ENCODE results near the gene CERK. TPM values are rescaled to one million over a fixed set of nuclear protein-coding genes. Genes with fewer than 3 reads are reported as not detected.
A peak's percentile ranks its signal among the peaks of the same experiment; 100 is the strongest.

CERK gene
- total RNA-seq, 2 experiments from 2014 or later = 38.1 to 41.3 TPM

- Mint-ChIP-seq H3K27ac (peak overlapping the region; percentile 89), H3K36me3 (peaks cover 20% of the 10 kb centered on the region), H3K4me1 (peaks cover 57% of the 10 kb centered on the region), H3K27me3 (no peaks in the 10 kb centered on the region), H3K4me3 (peak overlapping the region; percentile 64), H3K9me3 (no peaks in the 10 kb centered on the region)
- DNase-seq = no peak
Observed at GRCh38 chr22:46770151-46770641, 32.1 kb upstream of the CERK start.

GRCh38 chr22:46769706-46770105, 31.7 kb upstream of the CERK start:
- Mint-ChIP-seq H3K4me3 (no peak overlapping the region), H3K36me3 (peaks cover 22% of the 10 kb centered on the region), H3K27ac (peak overlapping the region; percentile 89), H3K9me3 (no peaks in the 10 kb centered on the region), H3K27me3 (no peaks in the 10 kb centered on the region), H3K4me1 (peaks cover 56% of the 10 kb centered on the region)
- no peak for DNase-seq

DNA sequence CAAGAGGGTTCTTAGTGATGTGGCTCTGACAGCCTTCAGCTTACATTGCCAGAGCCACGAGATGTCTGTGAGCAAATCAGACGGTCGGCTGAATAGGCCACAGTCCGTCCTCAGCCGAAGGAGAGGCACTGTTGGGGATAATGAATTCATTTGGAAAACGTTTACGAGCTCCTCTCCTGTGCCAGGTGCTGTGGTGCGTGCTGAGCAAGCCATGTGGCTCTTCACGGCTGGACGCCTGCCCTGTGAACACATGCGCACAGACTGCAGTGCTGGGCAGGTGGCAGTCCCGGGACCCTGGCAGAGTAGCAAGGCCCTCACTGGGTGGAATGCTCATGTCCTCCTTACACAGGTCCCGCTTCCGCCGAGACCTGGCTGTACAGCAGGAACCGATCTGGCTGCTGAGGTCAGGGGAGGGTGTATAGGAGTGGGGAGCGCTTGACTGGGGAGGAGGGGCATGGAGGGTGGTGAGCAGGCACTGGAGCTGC, 31.2 kb upstream of the CERK start:
- H3K4me1 Mint-ChIP-seq = peaks cover 56% of the 10 kb centered on the region

DNA sequence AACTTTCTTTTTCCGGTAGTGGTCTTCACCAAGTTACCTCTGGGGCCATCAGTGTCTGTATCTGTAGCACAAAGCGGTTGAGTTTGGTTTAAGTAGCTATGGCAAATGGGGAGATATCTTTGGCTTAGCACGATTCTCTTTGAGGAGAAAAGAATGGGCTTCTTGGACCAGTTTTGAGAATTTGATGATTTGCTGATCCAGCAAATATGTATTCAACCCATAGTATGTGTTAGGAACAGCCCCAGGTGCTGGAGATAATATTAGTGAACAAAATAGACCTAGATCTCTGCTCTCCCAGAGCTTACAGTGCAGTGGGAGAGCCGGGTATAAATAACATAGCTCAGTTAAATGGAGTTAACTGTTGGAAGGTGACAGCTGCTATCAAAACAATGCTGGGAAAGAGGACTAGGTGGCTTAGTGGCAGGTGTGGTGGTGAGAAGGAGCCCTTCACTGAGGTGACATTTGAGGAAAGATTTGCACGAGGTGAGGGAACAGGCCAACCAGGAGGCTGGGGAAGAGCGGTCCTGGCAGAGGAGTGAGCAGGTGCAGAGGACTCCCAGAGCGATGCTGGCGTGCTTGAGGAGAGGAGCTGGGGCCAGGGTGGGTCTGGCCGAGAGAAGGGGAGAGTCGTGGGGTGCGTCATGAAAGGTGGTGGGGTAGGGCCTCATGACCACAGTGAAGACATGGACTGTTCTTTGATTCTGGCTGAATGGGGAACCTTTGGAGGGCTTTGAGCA, 29.4 kb upstream of the CERK start:
- no peaks in the 10 kb centered on the region for H3K27me3 Mint-ChIP-seq
- H3K9me3 Mint-ChIP-seq = no peaks in the 10 kb centered on the region
- no peak for DNase-seq
- H3K36me3 Mint-ChIP-seq = peaks cover 27% of the 10 kb centered on the region
- H3K4me3 Mint-ChIP-seq = no peak overlapping the region
- peak overlapping the region; percentile 38 for H3K27ac Mint-ChIP-seq
- H3K4me1 Mint-ChIP-seq = peaks cover 51% of the 10 kb centered on the region

More for the DNA sequence above, 31.2 kb upstream of the CERK start:
- Mint-ChIP-seq H3K27ac (peak overlapping the region; percentile 89), H3K36me3 (peaks cover 23% of the 10 kb centered on the region), H3K27me3 (no peaks in the 10 kb centered on the region), H3K9me3 (no peaks in the 10 kb centered on the region), H3K4me3 (no peak overlapping the region)
- no peak for DNase-seq

DNA sequence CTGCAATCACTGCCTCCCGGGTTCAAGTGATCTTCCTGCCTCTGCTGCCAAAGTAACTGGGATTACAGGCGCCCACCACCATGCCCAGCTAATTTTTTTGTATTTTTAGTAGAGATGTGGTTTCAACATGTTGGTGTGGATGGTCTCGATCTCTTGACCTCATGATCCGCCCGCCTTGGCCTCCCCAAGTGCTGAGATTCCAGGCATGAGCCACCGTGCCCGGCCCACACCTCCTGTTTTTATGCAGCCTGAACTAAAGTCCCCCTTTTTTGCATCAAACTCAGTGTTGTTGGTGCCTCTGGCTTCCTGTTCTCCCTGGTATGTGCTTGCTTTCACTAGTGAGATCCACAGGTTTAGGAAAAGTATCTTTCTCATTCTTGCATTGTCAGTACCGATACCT, 28.6 kb upstream of the CERK start:
- H3K4me1 Mint-ChIP-seq = peaks cover 54% of the 10 kb centered on the region
- H3K4me3 Mint-ChIP-seq = no peak overlapping the region
- H3K9me3 Mint-ChIP-seq = no peaks in the 10 kb centered on the region
- H3K27ac Mint-ChIP-seq = no peak overlapping the region
- H3K36me3 Mint-ChIP-seq = peaks cover 33% of the 10 kb centered on the region
- H3K27me3 Mint-ChIP-seq = no peaks in the 10 kb centered on the region
- DNase-seq = no peak

GRCh38 chr22:46764779-46765485, 26.9 kb upstream of the CERK start:
- Mint-ChIP-seq H3K9me3 (no peaks in the 10 kb centered on the region), H3K27ac (peak overlapping the region; percentile 100), H3K4me3 (peak overlapping the region; percentile 100), H3K4me1 (peaks cover 59% of the 10 kb centered on the region), H3K36me3 (peaks cover 37% of the 10 kb centered on the region), H3K27me3 (no peaks in the 10 kb centered on the region)
- no peak for DNase-seq

GRCh38 chr22:46764140-46764680, 26.2 kb upstream of the CERK start:
- DNase-seq = no peak
- Mint-ChIP-seq H3K36me3 (peaks cover 37% of the 10 kb centered on the region), H3K4me3 (peak overlapping the region; percentile 100), H3K27me3 (no peaks in the 10 kb centered on the region), H3K27ac (peak overlapping the region; percentile 100), H3K4me1 (peaks cover 56% of the 10 kb centered on the region), H3K9me3 (no peaks in the 10 kb centered on the region)

GRCh38 chr22:46763051-46763705, 25.1 kb upstream of the CERK start:
- Mint-ChIP-seq H3K36me3 (peaks cover 45% of the 10 kb centered on the region), H3K27ac (peak overlapping the region; percentile 100), H3K4me1 (peaks cover 63% of the 10 kb centered on the region), H3K4me3 (peak overlapping the region; percentile 100), H3K9me3 (no peaks in the 10 kb centered on the region), H3K27me3 (no peaks in the 10 kb centered on the region)
- DNase-seq = peak; percentile 46

DNA sequence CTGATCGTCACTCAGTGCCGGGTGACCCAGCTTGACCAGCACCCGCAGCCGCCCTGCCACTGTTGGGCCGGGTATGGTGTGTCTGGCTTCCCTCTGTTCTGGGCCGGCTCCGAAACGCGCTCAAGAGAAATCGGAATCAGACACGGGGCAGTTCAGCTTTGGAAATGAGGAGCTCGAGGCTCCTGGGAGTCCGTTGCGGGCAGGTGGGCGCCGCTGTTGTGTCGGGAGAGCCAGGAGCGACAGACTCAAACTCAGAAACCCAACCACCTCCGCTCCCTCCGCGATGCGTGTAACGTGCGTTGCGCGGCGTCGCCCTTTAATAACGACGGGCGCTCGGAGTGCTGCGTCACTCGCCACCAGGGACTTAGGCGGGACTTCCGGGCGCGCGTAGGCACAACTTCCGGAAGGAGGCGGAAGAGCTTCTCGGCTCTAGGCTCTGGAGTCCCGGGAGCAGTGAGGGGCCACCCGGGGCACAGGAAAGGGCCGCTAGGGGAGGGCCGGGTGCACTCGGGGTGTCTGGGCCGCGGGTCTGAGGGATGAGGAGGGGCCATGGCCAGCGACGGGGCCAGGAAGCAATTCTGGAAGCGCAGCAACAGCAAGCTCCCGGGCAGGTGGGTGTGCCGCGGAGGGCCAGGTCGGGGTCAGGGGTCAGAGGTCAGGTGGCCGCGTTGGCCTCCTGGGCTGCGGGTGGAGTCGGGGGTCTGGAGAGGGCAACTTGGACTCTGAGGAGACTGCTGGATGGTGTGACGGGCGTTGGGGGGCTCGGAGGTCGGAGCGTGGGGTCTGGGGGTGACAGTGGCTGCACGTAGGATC, 24.4 kb upstream of the CERK start, which contains the start of gene TBC1D22A:
Gene TBC1D22A (plus strand): TSS at position 413 of the 813 bp plus-strand sequence. CDS start 137 bp downstream, at position 550.
- H3K4me1 Mint-ChIP-seq = peaks cover 57% of the 10 kb centered on the region
- peak within 1 kb of the TSS; percentile 100 for H3K27ac Mint-ChIP-seq

DNA sequence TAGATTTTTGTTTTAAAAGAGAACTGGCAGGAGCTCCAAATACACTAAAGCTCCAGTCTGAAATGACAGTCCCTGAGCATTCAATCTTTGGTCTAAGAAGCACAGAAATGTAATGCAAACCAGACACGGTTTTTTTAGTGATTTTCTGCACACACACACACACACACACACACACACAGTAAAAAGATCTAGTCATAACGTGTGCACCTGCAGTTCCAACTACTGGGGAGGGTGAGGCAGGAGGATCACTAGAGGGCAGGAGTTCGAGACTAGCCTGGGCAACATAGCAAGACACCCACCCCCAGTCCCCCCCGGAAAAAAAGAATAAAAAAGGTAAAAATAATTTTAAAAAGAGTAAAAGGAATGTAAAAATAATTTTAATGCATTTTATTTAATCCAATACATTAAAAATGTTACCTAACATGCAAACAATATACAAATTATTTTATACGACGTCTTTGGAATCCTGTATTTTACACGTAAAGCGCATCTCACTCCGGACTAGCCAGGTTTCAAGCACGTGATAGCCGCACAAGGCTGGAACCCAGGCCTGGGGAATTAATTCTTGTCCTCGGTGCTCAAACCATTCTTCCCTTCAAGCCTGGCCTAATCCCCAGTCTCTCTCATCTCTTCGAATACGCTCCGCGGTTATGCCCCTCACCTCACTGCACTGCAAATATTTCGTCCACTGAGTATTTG, 23.6 kb upstream of the CERK start:
- Mint-ChIP-seq H3K4me3 (peak overlapping the region; percentile 100), H3K27me3 (no peaks in the 10 kb centered on the region), H3K4me1 (peaks cover 50% of the 10 kb centered on the region), H3K9me3 (peaks cover 1% of the 10 kb centered on the region), H3K27ac (peak overlapping the region; percentile 100), H3K36me3 (peaks cover 44% of the 10 kb centered on the region)
- no peak for DNase-seq

More for the DNA sequence above, 24.4 kb upstream of the CERK start, which contains the start of gene TBC1D22A:
- peak; percentile 93 for DNase-seq
- H3K27me3 Mint-ChIP-seq = no peaks in the 10 kb centered on the region
- H3K36me3 Mint-ChIP-seq = peaks cover 44% of the 10 kb centered on the region
- H3K4me3 Mint-ChIP-seq = peak within 1 kb of the TSS; percentile 100
- H3K9me3 Mint-ChIP-seq = peaks cover under 1% of the 10 kb centered on the region

DNA sequence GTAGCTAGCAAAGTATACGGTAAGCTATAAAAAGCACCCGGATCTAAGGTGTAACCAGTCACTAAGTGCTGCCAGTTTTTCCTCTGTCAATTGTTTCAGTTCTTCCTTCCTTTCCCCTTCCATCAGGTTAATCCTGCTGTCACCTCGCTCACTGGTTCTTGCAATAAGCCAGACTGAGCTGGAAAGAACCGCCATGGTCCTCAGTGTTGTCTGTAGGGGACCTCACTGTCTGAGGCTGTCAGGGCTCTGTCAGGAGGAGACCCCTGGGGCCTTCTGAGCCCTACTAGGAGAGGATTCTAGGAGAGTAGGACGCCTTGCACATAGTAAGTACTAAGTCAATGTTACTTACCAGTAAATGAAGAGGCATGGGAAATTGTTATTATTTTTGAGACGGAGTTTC, 23.0 kb upstream of the CERK start:
- no peak for DNase-seq
- Mint-ChIP-seq H3K9me3 (peaks cover 6% of the 10 kb centered on the region), H3K27ac (peak overlapping the region; percentile 84), H3K4me3 (peak overlapping the region; percentile 100), H3K4me1 (peaks cover 49% of the 10 kb centered on the region), H3K27me3 (no peaks in the 10 kb centered on the region), H3K36me3 (peaks cover 47% of the 10 kb centered on the region)

DNA sequence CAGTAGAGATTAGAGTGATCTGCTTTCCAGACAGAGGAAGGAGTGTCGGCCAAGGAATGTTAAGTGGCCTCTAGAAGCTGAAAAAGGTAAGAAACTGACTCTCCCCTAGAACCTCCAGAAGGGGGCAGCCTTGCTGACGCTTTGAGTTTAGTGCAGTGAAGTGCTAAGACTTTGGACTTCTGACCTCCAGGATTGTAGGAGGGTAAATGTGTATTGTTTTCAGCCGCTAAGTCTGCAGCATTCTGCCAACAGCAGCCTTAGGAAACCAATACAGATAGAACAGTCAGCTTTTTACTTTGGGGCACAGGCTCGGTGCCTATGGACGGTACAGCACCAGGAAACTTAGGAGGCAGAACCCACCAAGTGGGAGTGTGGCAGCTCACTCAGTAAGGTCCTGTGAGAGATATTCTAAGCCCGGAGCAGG, 20.8 kb upstream of the CERK start:
- peak; percentile 40 for DNase-seq
- H3K27ac Mint-ChIP-seq = peak overlapping the region; percentile 28
- peaks cover 6% of the 10 kb centered on the region for H3K9me3 Mint-ChIP-seq
- peaks cover 36% of the 10 kb centered on the region for H3K36me3 Mint-ChIP-seq
- H3K4me3 Mint-ChIP-seq = no peak overlapping the region
- H3K4me1 Mint-ChIP-seq = peaks cover 42% of the 10 kb centered on the region
- no peaks in the 10 kb centered on the region for H3K27me3 Mint-ChIP-seq

DNA sequence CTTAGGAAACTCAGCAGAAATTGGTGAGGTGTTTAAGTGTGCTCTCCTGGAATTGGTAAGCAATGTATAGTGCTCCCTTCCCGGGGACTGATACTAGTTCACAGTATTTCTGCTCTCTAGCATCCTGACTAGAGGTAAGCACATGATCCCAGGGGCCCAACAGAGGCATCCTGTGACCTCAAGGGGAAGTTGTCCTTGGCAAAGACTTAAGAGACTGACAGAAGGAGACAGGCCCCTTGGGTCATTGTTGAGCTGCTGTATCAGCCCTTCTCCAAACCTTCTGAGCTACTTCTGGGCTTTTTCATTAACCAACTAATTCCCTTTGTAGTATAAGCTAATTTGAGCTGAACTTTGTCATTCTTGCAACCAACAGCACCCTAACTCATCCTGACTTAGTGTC, 20.1 kb upstream of the CERK start:
- Mint-ChIP-seq H3K27me3 (no peaks in the 10 kb centered on the region), H3K27ac (no peak overlapping the region), H3K4me1 (peaks cover 37% of the 10 kb centered on the region), H3K36me3 (peaks cover 35% of the 10 kb centered on the region), H3K4me3 (no peak overlapping the region), H3K9me3 (peaks cover 6% of the 10 kb centered on the region)
- DNase-seq = no peak

Data from activated naive CD8-positive, alpha-beta T cell treated with anti-CD3 and anti-CD28 coated beads for 36 hours (primary cell).